Stimulated activated CD4-positive, alpha-beta T cell treated with anti-CD3 and anti-CD28 coated beads, Interleukin-1b, Interleukin-23, amount 100 ng/mL, for 4 hours (primary cell): ENCODE measurements around the gene PCSK7.

Source experiments
- DNase-seq, 2 donors: peaks; one replicate each; pipeline ENCODE4 v3.0.0-alpha.2; 2020; ENCODE audit warnings: low read depth in 2 of 2

The PCSK7 gene

DNA sequence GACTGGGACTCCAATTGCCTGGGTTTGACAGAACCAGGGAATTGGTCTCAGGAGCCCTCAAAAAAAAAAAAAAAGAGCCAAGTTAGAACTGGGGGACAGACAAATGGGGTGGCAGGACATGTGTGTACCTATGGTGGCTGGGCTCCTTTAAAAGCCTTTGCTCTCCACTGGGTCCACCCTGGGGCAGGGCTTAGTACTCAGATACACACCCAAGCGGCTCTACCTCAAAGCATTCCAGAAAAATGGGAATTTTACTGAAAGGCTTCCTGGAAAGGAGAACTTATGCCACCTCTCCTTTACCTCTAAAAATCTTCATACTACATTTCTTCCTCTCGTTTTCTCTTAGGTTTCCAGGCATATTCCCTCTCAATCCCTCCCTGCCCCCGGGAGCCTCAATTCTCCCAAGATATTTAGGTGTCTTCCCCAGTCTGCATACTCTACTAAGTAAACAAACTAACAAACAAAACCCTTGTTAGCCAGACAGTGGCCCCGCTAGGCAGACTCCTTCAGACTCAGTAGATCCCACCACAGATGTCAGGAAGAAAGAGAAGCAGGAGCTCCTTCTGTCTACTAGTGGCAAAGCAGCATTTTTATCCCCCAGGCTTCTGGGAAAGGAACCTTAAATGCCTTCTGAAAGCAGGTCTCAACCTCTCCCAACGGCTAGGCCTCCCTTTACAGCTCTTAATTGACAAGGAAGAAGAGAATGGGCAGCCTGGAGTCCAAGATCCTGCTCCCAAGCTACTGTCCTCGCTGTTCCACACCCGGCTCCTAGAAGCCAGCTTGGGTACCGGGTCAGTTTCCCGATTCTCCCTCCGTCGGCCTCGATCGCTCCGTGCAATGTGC, 653 bp downstream of the PCSK7 start:
- DNase-seq = no peak

DNA sequence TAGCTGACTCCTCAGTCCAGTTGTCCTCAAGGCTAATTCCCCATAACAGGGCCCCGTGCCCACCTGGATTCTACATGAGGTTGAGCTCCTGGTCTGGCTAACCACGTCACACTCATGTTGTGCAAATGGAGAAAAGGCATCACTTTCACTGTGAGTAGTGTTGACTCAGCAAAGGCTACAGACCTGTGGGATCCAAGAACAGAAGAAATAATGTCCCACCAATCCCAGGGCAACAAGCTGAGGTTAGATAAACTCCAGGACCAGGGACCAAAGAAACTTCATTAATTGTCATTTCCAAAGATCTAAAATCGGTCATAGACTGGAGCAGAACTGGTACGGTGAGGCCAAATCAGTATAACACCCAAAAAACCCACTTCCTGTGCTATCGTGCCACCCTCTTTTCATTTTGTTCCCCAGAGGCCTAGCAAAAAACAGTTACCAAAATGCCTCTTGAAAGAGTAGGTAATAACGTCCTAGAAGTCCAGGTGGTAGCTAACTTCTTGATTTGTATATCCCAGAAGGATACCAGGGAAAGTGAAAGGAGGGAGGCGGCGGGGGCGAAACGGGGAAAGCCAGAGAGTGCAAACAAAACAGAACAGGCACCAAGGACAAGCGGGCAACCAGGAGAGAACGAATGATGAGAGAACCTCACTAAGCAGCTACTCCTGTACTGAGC, 1.4 kb downstream of the PCSK7 start:
- DNase-seq = peak in 1 of 2 donors; percentile 22

DNA sequence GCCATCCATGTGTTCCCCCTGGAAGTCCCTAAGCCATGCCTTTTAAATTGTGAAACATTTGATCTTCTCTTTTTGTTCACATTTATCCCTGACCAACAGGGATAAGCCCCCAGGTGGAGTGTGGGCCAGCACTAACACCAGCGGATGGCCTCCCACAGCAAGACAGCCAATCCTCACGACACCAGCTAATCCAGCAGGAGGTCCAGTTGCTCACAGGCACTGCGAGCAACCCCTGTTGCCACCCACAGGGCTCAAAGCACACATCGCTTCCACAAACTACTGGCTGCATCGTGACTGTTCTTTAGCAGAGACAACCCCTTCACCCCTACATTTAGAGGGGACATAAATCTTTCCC, 2.0 kb downstream of the PCSK7 start:
- no peak for DNase-seq

- no peak for DNase-seq
These were observed 2.5 kb downstream of the PCSK7 start for GRCh38 chr11:117229411-117229810.

DNA sequence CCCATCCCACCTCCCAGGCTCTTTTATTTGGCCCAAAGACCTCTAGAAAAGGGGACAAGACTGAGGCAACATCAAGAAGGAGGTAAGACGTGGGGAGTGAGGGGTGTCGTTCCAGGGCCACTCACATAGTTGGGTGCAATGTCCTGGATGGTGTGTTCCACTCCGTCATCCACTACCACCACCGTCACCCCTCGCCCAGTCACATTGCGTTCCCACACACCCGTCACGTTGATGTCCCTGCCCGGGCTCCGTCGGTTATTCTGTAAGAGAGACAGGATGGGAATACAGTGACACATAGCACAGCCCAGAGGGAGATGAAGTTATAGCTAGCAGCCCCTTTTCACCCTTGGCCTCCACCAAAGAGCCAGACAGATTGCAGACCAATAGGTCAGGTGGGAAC, 3.8 kb downstream of the PCSK7 start:
- no peak for DNase-seq

- DNase-seq = peak in 1 of 2 donors; percentile 29
These were observed 5.2 kb downstream of the PCSK7 start for GRCh38 chr11:117226388-117227385.

DNA sequence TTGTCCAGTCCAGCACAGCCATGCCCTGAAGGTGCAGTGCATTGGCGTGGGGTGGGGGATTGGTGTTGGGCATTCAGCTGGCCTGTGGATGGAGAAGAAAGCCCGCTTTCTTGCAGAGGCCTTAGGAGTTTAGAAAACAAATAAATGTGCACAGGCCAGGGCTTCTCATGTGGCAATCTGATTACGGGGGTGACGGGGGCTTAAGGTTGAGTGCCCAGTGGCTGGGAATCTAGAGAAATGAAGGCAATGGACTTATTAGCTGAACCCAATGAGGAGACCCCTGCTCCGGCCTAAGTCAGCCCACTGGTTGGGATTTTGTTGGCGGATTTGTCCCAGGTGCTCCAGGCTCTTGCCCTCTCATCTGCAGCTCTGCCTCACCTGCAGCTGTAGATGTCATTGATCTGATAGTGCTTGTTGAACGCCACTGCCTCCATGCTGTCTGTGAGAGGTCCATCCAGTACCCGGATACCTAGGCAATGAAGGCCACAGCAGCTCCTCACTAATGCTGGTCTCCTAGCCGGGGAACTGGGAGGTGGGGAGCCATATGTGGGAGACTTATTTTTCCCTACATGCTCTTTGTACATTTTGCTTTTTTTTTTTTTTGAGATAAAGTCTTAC, 6.2 kb downstream of the PCSK7 start:
- no peak for DNase-seq

DNA sequence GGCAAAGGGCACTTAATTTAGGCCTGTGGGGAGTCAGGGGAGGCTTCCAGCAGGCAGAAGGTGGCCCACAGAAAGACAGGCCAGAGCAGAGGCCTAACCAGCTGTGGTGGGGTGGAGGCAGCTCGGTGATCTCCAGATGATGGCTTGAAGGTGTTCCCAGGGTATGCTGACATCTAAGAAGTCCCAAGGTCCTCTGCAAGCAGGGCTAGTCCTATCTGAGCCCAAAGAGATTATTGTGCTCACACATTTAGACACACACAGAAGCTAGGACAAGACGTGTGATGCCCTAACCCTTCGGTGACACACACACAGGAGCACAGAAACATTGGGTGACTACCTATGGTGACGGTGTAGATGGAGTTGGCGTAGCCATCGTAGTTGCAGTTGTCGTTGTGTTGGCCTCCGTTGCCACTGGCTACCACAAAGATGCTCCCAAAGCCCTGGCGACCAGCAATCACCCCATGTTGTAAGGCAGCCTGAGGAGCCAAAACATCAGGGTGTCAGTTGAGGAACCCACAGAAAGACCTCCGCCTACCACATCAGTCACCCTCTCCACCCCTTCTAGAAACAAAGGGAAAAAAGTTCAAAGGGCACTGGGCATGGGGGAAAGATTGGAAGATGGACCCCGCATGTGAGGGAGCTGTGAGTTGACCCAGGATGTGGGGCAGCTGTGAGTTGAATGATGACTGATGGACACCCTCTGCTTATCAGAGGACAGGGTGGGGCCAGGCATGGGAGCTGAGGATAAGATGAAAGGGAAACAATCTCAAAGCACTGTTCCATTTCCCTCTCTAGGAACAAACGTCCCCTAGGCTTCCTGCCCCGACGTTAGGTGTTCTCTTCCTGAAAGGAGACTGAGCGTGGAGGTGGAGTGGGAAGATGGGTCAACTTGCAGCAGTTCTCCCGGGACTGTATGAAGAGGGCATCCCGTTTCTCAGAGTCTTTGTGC, 7.9 kb downstream of the PCSK7 start:
- DNase-seq = no peak

GRCh38 chr11:117222991-117223740, 8.7 kb downstream of the PCSK7 start:
- DNase-seq = no peak

- no peak for DNase-seq
These were observed 9.9 kb downstream of the PCSK7 start for GRCh38 chr11:117221775-117222517.

DNA sequence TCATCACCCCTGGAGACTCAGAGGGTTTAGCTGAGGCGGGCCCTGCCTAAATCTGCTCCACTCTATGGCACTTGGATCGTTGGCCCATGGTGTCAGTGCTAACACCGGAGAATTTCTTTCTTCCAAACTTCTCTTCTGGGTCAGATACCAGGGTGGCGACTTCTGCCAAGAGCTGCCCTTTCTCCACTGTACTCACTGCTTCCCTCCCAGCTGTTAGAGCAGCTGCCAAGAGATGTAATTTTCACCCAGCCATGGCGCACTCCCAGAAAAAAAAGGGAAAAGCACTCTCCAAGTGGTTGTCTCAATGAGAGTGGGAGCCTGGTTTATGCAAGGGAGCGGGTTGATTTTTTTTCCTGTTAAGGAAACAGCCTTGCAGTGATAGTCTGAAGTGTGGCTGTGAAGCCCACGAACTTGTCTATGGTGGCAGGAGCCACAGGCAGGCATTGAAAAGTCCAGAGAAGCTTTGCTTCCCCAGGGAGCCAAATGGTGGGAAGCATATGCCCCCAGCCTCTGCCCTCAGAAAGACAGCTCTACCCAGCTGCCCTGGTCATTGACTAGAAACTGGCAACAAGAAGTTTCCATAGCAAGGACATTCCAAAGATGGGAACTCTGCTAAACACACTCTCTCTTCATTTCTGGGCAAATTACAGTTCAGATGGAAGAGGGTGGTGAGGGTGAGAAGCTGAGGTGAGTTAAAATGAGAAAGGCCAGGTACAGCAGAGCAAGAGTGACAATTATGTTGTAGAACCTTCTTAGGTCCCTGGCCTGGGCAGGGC, 10.7 kb downstream of the PCSK7 start:
- no peak for DNase-seq

DNA sequence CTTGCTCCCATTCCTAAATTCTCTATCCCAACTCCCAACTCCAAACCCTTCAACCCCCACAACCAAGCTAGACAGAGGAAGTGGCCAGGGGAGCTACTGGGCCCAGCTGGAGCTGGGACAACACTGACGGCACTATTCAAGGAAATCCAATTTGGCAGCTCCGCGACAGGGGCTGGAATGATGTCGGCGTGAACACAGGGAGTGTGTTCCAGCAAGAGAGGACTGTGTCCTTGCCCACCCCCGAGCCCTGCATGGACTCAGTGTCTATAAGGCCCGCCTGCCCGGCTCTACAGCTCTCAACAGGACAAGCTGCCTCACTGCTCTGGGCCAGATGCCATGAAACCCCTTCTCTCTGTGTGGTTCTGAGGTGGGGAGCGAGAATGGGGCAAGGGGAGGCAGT, 11.3 kb downstream of the PCSK7 start:
- no peak for DNase-seq

DNA sequence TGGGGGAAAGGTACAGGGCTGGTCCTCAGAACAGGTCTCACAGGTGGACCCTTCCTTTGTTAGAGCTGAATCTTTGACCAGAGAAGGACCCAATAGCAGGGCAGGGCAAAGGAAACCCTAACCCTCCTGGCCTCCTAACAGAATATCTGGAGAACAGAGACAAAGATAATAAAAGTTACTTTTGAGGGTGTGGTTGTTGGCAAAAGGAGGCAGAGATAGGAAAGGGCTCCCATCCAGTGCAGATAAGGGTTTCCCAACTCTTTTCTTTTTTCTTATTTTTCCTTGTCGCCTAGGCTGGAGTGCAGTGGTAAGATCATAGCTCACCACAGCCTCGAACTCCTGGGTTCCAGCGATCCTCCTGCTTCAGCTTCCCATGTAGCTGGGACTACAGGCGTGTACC, 11.9 kb downstream of the PCSK7 start:
- DNase-seq = no peak

DNA sequence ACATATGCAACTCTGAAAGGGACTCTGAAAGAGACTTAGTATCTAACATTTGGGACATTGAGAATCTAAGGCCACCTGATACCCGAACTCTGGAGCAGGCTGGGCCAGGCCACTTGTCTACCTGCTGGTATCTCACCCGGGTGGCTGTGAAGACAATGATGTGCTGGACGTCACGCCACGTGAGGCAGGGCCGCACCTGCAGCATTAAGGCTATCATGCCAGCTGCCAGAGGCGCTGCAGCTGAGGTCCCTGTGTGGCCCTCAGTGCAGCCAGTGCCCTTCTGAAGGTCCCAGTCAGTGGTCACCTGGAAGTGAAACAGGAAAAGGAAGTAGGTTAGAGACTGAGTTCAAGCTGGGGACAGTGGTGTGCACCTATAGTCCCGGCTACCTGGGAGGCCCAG, 12.4 kb downstream of the PCSK7 start:
- no peak for DNase-seq

DNA sequence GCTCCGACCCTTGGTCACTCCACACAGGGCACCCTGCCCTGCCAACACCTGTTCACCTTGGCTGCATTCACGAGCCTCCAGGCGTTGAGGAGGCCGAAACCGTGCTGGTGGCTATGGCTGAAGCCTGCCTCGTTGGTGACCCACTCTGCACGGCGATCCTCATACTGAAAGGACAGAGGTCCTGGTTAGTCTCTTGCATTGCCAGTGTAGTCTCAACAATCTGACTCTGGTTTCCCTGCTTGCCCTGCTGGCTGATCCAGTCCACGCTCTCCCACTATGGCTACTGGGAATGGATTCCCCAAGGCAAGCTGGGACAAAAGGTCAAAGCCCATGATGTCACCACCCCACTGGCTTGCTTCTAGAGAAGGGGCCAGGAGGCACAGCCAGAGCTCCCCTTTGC, 12.9 kb downstream of the PCSK7 start:
- no peak for DNase-seq

- no peak for DNase-seq
These were observed 13.5 kb downstream of the PCSK7 start for GRCh38 chr11:117218133-117218915.
